ENCODE measurements around the gene STPG3.

STPG3 gene

GRCh38 chr9:137267933-137268355 lies 16.9 kb downstream of the STPG3 start:
- no peak for DNase-seq

- DNase-seq: no peak
Measured at GRCh38 chr9:137268538-137269201, 17.6 kb downstream of the STPG3 start.

- DNase-seq: no peak
Measured at GRCh38 chr9:137269231-137269772, 18.2 kb downstream of the STPG3 start.

GRCh38 chr9:137270929-137271695 lies 20.0 kb downstream of the STPG3 start:
- peak in 1 of 2 donors; percentile 27 for DNase-seq

- no peak for DNase-seq
Measured at GRCh38 chr9:137271696-137272076, 20.6 kb downstream of the STPG3 start.

GRCh38 chr9:137272241-137273094 lies 21.4 kb downstream of the STPG3 start:
- no peak for DNase-seq

- no peak for DNase-seq
Measured at GRCh38 chr9:137273095-137273490, 22.0 kb downstream of the STPG3 start.

GRCh38 chr9:137273611-137274320 lies 22.7 kb downstream of the STPG3 start:
- no peak for DNase-seq

GRCh38 chr9:137275203-137275587 lies 24.1 kb downstream of the STPG3 start:
- no peak for DNase-seq

GRCh38 chr9:137275588-137276472 lies 24.7 kb downstream of the STPG3 start:
- no peak for DNase-seq

GRCh38 chr9:137276473-137277328 lies 25.6 kb downstream of the STPG3 start:
- peak in 1 of 2 donors; percentile 11 for DNase-seq

- peak; percentile 17 to 70 for DNase-seq
Measured at GRCh38 chr9:137277329-137278041, 26.4 kb downstream of the STPG3 start, which contains the start of gene TOR4A. TOR4A (plus strand) TSS chr9:137277726; CDS start chr9:137278690, 964 bp downstream.

GRCh38 chr9:137278061-137278701 lies 27.1 kb downstream of the STPG3 start:
- DNase-seq: peak in 1 of 2 donors; percentile 19

GRCh38 chr9:137278721-137279711 lies 27.9 kb downstream of the STPG3 start:
- no peak for DNase-seq

GRCh38 chr9:137279741-137280473 lies 28.8 kb downstream of the STPG3 start:
- no peak for DNase-seq

- peak; percentile 22 to 27 for DNase-seq
Measured at GRCh38 chr9:137280474-137281344, 29.6 kb downstream of the STPG3 start.
